GM15510 (cell line): ENCODE results near the gene CHCHD10.
A peak's percentile ranks its signal among the peaks of the same experiment; 100 is the strongest.

Experiments
- POLR2A ChIP-seq: IDR thresholded peaks from 3 replicates; pipeline ENCODE4 v1.6.1; 2011; ENCODE audit warnings: borderline replicate concordance; ENCODE audit not compliant: insufficient read length; ENCODE audit errors: extremely low read depth

Gene CHCHD10

DNA sequence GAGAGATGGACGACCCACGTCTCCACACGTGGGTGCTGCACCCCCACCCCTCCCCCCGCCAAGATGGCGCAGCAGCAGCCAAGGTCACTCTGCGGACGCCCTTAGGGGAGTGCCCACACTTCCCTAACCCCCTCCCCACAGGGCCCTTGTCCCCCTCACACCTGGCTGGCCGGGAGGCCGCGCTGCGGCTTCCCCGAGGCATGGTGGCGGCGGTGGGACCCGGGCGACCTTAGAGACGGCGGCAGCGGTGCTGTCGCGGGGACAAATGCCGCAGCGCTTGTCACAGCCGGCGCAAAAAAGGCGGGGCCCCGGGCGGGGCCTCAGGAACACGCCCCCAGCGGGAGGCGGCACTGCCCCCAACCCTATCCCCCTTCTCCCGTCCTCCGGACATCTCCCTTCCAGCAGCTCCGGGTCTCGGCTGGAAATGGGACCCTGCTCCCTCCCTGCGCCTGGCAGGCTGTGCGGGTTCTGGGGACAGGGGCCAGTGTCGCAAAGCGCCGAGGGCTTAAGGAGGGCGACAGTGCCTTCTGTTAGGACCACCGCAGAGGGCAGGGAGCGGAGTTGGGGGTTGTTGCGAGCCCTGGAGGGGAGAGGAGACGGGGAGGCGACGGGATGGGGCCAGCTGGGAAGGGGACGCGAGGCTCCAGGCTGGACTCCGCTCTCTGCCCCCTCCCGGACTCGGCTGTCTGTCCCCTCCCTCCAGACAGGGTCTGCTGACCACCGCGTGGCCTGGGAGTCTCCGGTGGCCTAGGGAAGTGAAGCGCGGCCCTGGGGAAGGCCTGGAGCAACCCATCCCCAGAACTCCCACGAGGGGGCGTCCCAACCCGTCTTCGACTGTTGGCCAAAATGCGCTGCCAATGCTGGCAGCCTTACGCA, at the start of gene CHCHD10:
CHCHD10 (minus strand) TSS at position 300 of the 876 bp plus-strand sequence; CDS start at position 202, 98 bp downstream.
- TF ChIP-seq POLR2A = peak; percentile 72

DNA sequence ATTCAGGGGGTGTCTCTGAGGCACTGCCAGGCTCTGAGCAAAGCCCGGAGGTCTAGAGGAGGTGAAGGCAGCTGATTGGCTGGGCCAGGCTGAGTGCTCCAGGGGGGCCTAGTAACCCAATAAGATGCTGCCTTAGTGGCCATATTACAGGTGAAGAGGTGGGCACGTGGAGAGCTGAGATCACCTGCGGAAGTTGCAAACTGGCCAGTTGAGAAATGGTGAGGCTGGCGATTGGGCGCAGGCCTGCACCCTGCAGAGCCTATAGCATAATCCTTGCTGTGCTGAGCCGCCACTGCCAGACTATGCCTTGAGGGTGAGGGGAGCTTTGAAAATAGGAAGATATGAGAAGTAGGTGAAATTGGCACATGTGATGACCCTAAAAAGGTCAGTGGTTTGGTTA, 49.4 kb upstream of the CHCHD10 start:
- no peak for TF ChIP-seq POLR2A

DNA sequence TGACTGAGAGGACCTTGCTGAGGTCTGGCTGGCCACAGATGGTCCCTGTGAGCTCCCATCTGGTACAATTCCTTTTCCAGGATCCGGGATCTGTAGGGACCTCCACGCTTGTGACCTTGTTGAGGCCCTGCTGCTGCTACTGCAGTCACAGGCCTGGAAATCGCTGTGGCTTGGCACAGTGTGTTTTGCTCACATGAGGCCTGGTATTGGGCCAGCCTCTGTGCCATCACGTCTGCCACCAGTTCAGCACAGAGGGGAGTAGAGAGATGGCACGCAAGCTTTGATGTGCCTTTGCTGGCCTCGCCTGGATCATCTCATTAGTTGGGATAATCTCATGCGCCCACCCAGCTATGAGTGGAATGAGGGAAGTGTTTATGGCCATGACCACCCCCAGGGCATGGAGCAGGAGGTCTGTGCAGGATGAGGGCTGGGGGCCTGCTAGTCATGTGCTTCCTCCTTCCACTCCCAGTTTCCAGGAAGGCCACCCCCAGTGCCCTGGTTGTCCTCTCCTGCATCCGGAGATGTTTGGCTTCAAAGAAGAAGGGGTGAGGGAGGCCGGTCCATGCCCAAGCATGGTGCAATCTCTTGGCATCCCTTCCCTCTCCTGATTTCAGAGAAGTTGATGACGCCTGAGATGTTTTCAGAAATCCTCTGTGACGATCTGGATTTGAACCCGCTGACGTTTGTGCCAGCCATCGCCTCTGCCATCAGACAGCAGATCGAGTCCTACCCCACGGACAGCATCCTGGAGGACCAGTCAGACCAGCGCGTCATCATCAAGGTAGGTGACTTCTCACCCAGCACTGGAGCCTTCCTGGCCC, 48.6 kb upstream of the CHCHD10 start:
- no peak for TF ChIP-seq POLR2A

DNA sequence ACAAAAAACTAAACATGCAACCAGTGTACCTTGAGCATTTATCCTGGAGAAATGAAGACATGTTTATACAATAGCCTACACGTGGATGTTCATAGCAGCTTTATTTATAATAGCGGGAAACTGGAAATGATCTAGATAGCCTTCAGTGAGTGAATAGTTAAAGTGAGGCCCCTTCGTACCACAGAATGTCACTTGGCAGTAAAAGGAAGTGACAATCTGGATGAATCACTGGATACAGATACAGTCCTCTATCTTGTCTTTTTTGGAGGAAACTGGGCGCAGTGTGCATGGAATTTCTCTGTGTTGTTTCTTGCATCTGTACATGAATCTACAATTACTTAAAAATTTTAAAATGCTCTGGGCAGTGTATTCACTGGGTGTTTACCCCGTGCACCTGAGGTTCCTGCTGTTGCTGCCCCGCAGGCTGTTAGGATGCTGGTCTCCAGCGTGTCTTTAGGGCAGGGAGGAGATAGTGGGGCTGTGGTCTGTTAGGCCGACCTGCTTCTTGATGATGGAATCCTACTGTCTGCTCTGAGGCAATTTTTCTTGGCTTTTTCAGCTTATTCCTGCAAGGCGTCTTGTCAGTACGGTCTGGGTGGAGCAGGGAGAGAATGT, 47.9 kb upstream of the CHCHD10 start:
- TF ChIP-seq POLR2A = no peak

DNA sequence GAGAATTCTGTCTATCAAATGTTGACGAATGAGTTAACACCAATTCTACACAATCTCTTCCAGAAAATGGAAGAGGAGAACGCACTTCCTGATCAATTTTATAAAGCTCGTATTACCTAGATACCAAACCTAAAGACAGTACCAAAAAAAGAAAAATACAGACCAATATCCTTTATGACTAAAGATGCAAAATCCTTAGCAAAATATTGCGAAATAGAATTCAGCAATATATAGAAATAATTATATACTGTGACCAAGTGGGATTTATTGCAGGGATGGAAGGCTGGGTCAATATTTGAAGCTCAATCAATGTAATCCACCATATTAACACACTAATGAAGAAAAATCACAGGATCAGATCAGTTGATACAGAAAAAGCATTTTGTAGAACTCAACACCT, 44.6 kb upstream of the CHCHD10 start:
- no peak for TF ChIP-seq POLR2A

DNA sequence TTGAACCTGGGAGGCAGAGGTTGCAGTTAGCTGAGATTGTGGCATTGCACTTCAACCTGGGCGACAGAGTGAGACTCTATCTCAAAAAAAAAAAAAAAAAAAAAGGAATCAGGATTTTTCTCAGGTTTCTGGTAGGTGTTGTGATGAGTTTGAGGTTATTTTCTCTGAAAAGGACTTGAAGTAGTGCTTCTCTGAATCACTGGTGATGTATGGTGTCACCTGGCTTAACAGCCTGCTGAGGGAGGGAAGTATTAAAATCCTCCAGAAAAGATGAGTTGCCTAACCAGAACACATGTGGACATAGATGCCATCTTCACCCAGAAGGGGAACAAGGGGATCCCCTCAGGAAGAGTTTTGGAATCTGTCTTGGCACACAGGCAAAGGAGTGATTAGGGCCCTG, 39.1 kb upstream of the CHCHD10 start:
- TF ChIP-seq POLR2A = no peak

DNA sequence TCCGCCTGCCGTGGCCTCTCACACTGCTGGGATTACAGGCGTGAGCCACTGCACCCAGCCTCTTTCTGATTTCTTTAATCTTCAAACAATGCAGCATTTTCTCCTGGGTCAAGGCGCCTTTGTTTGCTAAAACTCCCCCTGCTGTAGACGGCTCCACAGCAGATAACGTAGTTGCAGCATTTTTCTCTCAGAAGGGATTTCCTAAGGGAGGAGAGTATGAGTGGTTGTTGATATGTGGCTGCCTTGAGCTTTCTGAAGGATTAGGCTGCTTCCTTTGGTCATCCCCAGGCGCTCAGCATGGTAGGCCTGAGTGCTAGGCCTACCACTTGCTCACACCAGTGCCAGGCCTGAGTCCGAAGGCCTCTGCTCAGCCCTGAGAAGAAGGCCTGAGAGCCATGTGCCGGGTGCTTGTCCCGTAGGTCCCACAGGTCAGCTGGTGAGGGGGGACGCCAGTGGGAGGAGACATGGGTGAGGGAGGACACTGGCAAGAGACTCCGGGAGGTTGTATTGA, 37.1 kb upstream of the CHCHD10 start:
- TF ChIP-seq POLR2A = no peak

DNA sequence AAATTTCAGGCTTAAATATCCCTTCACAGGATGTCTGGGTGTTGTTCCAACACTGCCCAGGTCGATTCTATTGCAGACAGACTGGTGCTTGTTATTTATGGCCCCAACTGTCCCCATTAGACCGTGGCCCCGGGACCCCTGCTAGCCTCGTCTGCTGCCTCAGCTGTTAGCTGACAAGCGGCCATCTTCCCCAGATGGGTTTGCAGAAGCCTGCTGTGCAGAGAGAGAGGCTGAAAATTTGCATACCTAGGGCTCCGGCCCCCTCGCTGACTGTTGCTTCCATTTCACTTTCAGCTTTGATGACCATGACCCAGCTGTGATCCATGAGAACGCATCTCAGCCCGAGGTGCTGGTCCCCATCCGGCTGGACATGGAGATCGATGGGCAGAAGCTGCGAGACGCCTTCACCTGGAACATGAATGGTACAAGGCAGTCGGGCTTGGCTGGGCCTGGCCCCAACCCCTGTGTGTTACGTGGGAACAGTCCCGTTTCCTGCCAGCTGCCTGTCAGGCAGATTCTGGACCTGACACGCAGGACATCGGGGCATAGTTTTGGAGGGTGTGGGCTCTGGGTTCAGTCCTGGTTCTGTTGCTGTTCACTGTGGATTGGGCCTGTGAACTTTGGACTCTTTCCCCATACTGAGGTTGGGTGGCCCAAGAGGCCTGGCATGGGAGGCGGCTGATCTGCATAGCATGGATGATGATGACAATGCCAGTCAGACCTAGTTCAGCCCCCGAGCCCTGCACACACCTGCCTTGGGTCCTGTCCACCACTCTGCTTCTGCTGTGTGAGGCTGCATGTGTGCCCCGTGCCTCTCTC, 35.4 kb upstream of the CHCHD10 start:
- peak; percentile 46 for TF ChIP-seq POLR2A

DNA sequence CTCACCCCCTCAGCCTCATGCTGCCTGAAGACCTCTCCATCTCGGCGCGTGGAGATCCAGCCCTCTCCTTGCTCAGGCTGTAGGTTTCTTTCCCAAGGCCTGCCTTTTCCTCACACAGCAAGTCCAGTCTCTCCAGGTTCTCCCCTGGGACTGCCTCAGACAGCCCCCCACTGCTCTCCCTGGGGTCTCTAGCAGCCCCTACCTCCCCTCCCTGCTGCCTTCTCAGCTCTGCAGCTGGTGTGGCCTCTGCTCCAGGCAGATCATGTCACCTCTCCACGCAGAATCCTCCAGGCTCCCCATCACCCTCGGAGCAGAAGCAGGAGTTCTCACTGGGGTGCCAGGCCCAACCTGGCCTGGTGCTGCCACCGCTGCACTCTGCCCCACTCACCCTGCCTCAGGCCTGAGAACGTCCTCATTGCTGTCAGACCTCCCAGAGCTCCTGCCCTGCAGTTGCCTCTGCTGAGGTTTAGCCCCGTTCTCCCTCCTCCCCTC, 34.2 kb upstream of the CHCHD10 start:
- no peak for TF ChIP-seq POLR2A

DNA sequence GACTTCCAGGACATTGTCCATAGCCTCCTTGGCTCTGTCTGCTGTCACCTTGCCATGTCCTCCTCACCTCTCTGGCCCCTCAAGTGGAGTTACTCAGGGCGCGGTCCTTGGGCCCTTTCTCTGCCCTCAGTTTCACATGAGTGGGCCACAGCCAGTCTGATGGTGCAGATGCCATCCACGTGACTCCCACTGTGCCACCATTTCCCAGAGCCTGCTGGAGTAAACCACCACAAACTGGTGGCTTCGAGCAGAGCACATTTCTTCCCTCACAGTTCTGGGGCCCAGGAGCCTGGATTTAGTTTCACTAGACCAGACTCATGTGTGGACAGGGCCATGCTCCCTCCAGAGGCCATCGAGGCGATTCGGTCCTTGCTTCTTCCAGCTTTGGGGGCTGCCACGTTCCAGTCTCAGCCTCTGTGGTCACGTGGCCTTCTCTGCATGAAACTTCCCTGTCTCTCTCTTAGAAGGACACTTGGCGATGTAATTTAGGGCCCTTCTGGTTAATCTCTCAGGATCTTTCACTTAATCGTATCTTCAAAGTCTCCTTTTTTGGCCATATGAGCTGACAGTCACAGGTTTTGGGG, 33.6 kb upstream of the CHCHD10 start:
- TF ChIP-seq POLR2A = no peak

DNA sequence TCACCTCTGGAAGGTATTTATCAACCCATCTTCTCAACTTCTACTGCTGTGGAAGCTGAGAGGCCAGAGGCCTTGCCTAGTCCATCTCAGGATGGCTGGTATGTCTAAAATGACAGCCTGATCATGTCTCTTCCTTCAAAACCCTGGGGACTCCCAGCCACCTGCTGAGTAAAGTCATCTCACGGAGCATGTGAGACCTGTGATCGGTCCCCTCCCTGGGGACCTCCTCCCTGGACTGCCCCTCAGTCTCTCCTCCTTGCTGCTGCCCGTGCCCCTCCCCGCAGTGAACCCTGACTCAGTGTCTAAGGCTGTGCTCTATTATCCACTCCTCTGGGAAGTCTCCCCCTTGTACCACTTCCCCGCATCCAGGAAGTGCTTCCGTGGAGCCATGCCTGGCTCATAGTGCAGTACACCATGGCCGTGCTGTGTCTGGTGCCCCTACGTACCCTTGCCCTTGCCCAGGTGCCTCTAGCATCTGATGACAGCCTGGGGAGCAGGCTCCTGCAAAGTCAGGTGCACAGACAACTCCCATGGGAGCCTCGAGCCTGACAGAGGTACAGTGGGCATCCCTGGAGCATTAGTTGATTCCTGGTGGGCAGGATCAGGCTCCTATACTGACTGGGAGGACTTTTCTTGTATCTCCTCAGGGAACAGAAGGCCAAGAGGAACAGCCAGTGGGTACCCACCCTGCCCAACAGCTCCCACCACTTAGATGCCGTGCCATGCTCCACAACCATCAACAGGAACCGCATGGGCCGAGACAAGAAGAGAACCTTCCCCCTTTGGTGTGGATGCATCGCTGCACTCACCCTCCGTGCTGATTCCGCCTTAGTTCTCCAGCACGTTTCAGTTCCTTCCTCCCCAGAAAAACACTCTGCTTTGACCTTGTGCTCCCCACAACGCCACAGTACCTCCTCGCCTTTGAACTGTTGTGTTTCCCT, 32.8 kb upstream of the CHCHD10 start:
- peak; percentile 26 for TF ChIP-seq POLR2A

DNA sequence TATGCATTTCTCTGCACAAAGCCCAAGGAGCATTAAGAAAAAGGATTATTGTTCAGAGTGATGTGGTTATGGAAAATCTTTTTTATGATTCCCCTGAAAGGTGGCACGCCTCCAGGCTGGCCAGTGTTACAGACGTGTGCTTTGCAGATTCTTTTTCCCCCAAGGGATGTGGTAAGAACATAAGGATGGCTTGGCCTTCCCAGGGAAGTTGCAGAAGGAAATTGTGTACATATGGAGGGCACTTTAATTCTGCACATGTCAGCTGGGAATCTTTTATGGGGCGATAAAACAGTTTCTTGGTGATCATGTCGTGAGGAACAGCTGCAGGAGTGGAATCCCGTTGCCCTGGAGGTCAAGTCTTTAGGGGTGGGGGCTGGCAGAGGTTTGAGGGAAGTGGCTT, 28.7 kb upstream of the CHCHD10 start:
- TF ChIP-seq POLR2A = no peak

DNA sequence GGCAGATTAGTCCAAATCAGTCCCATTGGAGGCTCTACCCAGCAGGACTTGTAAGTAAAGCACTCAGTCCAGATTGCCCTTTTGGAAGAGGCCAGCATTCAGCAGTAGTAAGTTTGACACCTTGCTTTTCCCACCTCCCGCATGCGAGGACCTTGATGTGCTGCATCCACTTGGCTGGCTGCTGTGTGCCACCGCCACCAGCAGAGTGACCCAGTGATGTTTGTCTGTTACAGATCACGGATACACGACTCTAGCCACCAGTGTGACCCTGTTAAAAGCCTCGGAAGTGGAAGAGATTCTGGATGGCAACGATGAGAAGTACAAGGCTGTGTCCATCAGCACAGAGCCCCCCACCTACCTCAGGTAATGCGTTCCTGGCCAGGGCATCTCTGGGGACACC, 25.6 kb upstream of the CHCHD10 start:
- no peak for TF ChIP-seq POLR2A
